ENCODE data around the gene PCMTD2.
"Not testable (repeated sequence)": the region's sequence is repeated elsewhere in the genome, so short reads cannot be mapped to it uniquely, and the experiment has no call there.

GRCh38 chr20:64234921-64235565, 20.5 kb upstream of the PCMTD2 start:
- TF ChIP-seq, protein P1, sequence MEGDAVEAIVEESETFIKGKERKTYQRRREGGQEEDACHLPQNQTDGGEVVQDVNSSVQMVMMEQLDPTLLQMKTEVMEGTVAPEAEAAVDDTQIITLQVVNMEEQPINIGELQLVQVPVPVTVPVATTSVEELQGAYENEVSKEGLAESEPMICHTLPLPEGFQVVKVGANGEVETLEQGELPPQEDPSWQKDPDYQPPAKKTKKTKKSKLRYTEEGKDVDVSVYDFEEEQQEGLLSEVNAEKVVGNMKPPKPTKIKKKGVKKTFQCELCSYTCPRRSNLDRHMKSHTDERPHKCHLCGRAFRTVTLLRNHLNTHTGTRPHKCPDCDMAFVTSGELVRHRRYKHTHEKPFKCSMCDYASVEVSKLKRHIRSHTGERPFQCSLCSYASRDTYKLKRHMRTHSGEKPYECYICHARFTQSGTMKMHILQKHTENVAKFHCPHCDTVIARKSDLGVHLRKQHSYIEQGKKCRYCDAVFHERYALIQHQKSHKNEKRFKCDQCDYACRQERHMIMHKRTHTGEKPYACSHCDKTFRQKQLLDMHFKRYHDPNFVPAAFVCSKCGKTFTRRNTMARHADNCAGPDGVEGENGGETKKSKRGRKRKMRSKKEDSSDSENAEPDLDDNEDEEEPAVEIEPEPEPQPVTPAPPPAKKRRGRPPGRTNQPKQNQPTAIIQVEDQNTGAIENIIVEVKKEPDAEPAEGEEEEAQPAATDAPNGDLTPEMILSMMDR (conservative IDR thresholded peaks at IDR 0.05; ENCODE audit: low read depth, low read length): not testable (repeated sequence)
- TF ChIP-seq EZH2 (IDR thresholded peaks at IDR 0.05; ENCODE audit: low read length, unreplicated experiment); EZH2phosphoT487 (IDR thresholded peaks at IDR 0.05; ENCODE audit: borderline replicate concordance, low read length): not testable (repeated sequence)
